Measurements from ENCODE around the gene SPP1.

DNA sequence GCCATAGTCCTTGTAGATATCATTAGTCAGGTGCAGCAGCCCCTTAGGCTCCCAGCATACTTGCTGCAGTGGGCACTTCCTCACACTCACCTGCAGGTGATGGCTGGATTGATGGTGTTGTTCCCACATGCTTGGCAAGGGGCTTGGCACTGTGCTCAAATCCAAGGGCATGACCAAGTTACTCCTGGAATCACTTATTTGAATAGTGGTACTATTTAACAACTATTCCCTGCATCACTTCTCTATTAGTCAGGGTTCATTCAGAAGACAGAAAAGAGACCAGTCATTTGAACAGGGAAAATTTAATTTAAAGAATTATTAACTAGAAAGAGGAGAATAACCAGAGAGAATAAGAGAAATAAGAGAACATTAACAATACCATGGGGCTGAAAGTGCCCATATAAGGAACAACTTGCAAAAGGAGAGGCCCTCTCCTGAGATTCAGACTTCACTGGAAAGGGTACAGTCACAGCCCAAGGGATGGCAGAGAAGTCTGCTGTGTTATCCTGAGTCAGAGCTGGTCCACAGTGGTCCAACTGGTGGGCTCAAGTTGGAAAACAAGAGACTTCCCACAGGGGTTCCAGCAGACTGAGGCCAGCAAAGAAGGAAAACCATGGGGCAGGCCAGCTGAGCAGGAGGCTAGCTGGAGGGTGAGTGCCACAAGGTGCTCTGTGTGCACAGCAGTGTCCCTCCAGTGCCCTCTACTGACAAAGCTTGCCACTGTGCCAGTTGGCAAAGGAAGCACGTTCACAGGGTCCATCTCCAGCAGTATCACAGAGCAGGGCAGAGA is 9.8 kb downstream of the SPP1 start:
- TF ChIP-seq, protein P1, sequence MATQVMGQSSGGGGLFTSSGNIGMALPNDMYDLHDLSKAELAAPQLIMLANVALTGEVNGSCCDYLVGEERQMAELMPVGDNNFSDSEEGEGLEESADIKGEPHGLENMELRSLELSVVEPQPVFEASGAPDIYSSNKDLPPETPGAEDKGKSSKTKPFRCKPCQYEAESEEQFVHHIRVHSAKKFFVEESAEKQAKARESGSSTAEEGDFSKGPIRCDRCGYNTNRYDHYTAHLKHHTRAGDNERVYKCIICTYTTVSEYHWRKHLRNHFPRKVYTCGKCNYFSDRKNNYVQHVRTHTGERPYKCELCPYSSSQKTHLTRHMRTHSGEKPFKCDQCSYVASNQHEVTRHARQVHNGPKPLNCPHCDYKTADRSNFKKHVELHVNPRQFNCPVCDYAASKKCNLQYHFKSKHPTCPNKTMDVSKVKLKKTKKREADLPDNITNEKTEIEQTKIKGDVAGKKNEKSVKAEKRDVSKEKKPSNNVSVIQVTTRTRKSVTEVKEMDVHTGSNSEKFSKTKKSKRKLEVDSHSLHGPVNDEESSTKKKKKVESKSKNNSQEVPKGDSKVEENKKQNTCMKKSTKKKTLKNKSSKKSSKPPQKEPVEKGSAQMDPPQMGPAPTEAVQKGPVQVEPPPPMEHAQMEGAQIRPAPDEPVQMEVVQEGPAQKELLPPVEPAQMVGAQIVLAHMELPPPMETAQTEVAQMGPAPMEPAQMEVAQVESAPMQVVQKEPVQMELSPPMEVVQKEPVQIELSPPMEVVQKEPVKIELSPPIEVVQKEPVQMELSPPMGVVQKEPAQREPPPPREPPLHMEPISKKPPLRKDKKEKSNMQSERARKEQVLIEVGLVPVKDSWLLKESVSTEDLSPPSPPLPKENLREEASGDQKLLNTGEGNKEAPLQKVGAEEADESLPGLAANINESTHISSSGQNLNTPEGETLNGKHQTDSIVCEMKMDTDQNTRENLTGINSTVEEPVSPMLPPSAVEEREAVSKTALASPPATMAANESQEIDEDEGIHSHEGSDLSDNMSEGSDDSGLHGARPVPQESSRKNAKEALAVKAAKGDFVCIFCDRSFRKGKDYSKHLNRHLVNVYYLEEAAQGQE (IDR thresholded peaks at IDR 0.05; ENCODE audit: low read depth) = no peak
- TF ChIP-seq, protein P2, sequence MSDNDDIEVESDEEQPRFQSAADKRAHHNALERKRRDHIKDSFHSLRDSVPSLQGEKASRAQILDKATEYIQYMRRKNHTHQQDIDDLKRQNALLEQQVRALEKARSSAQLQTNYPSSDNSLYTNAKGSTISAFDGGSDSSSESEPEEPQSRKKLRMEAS (IDR thresholded peaks at IDR 0.05) = 0 out of 2 replicates have a peak, but pooled peaks have one; percentile 31
- TF ChIP-seq CEBPB (IDR thresholded peaks at IDR 0.05) = no peak
- TF ChIP-seq FOXM1 (IDR thresholded peaks at IDR 0.05; ENCODE audit: borderline replicate concordance, low read depth) = no peak
